Activated CD4-positive, CD25-positive, alpha-beta regulatory T cell treated with anti-CD3 and anti-CD28 coated beads, Interleukin-2, amount 50 U/mL, for 16 hours (primary cell): ENCODE measurements around the gene POMT1.
"Not testable (repeated sequence)": the region's sequence is repeated elsewhere in the genome, so short reads cannot be mapped to it uniquely, and the experiment has no call there.

Experiments used
- DNase-seq: peaks from one replicate; pipeline ENCODE4 v3.0.0-alpha.2; 2020; ENCODE audit warnings: low read depth, low spot score

The POMT1 gene

DNA sequence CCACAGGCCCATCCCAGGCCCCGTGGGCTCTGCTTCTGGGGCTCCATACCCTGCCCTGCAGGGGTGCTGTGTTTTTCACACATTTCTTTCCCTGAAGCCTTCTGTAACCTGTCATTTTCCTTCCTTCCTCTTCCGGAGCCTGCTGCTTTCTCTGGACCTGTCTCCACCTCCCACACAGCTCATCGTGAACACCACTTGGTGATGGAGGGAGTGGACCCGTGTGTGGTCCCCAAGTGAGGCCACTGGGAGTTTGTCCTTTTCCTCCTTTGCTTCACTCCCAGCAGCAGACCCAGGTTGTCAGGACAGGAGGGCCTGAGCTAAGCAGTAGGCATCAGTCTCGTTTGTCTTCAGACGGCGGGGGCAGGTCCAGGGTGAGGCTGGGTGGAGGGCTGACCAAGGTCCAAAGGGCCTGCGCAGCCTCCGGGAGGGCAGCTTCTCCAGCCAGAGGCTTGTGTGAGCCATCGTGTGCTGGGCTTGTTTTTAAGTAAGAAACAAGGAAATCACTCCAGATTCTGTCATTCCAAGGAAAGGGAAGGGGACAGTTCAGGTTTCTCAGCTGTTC, 5.8 kb upstream of the POMT1 start:
- no peak for DNase-seq

DNA sequence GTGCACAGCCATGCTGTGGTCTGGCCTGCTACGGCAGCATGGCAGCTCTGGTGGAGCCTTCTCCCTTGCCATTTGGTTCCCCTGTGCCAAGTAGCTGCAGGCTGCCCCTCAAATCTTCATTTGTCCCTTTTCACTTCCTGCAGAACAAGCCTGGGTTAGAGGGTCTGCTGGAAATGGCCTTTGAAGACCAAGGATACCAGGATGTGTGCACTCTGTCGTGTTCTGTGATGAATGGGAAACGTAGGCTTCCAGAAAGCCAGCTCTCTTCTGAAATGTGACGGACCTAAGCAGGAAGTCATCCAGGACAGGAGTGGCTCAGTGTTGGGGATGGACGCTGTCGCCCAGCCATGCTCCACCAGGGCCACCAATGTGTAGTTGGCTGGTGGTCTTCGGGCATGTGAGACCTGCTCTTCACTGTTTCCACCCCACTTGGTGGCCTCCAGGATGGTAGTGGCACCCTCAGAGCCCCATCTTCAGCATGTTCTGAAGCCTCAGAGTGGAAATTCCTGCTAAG, 3.4 kb upstream of the POMT1 start:
- no peak for DNase-seq

DNA sequence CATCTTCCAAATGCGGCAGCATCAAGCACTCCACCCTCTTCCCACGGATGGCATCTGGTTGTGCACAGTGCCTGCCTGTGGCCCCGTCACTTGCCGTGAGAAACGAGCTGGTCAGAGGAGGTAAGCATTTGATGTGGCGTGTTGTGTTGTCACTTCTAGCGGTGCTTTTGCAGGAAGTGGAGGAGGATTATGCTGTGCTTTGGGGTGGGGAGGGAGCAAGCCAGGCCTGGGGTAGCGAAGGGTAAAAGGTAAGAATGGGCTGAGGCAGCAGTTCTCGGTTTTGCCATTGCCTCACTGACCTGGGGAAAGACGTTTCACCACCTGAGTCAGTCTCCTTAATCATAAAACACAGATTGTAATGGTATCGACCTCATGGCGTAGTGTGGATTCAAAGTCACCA, 2.3 kb upstream of the POMT1 start:
- DNase-seq = peak; percentile 35

DNA sequence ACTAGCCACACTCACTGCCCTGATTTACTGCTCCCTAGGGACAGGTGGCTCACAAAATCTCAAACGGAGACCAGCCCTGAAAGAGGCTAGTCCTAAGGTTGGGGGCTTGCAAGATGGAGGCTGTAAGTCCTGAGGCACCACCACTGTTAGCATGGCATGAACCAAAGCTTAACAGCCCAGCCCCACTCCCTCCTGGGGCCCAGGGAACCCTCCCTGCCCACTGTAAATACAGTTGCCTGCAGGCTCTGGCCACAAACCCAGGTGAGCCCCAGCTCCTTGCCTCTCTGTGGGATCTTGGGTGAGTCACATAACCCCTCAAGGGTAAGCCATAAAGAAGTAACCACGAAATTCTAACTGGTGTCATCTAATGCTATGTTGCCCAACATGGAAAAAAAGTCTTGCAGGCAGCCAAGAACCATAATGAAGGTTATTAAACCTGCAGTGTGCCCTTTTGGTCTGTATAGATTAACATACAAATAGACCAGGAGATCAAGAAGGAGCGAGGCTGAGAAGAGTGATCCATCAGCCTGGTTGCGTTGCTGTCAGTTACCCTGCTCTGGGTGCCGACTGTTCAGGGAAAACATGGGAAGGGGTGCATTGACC, 1.7 kb upstream of the POMT1 start:
- DNase-seq = no peak

DNA sequence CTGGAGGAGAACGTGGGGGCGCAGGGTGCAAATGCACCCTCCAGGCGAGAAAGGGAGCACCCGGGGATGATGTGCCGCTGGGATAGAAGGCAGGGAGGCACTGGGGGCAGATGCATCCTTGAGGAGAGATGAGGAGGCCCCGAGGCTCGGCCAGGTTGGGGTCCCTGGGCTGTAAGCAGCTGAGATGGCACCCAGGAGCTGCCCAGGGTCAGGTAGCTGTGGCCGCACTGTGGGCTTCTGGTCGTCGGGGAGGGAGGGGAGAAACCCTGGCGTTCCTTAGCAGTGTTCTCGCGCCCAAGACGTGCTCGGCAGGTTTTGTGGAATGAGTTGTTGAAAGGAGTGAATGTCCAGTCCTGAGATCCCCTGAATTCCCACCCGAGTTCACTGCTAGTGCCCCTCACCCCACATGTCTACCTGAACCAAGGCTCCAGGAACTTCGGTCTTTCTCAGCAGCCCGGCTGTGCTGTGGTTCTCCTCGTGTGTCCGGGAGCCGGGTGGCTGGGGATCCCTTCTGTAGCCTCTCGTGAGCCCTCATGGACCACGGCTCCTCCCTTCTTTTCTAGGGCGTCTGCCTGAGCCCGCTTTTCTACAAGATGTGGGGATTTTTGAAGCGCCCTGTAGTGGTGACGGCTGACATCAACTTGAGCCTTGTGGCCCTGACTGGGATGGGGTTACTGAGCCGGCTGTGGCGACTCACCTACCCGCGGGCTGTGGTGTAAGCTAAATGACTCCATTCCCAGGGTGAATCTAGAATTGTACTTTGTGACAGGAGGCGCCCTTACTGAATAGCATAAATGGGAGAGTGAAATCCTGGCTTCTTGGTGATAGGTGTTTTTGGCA, 1.1 kb downstream of the POMT1 start:
- peak; percentile 26 for DNase-seq

DNA sequence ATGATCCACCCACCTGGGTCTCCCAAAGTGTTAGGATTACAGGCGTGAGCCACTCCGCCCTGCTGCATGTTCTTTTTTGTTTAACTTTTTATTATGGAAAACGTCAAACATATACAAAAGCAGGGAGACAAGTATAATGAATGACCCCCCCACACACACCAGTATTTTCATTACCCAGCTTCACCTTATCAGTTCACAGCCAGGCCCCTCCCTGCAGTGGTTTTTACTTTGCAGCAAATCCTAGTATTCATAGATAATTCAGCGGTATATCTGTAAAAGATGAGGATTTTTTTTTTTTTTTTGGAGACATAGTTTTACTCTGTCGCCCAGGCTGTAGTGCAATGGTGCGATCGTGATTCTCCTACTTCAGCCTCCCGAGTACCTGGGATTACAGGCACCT, 2.3 kb downstream of the POMT1 start:
- DNase-seq = no peak

DNA sequence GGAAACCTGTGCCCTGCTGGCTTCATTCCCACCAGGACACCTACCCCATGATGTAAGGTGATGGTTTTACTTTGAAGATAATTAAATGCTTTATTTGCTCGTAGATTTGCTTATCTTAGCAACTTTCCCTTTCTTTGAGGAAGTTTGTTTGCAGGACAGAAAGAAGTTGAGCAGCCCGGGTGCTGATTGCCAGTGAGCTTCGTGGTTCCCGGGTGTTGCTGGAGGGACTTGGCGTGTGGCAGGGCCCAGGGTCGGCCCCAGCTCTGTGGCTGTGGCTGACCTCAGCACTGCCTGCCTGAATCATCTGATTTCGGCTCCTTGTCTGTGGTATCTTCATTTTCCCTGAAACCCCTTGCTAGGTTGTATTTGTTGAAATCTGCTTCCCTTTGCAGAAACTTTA, 8.7 kb downstream of the POMT1 start:
- no peak for DNase-seq

DNA sequence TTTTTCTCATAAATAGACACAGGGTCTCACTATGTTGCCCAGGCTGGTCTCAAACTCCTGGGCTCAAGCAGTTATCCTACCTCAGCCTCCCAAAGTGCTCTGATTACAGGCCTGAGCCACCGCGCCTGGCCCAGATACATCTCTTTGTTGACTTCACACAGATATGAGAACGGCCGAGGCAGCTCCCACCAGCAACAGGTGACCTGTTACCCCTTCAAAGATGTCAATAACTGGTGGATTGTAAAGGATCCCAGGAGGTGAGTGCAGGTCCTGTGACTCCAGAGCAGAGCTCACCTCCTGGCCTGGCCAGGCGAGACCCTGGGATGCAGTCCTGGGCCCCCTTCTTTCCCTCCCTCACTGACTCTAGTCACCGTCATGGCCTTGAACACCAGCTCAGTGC, 9.2 kb downstream of the POMT1 start:
- DNase-seq = no peak

DNA sequence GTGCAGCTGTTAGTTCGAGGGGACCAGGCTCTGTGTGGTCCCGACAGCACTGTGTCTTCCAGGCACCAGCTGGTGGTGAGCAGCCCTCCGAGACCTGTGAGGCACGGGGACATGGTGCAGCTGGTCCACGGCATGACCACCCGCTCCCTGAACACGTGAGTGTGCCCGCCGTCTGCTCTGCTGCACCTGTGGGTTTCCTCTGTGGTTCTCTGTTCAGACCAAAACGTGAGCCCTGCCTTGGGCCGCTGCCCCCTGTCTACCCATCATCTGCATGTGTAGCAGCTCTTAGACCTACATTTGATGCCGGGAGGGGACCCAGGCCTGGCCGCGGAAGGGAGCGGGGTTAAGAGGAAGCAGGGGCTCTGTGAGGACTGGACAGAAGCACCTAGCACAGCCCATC, 10.5 kb downstream of the POMT1 start:
- DNase-seq = no peak

DNA sequence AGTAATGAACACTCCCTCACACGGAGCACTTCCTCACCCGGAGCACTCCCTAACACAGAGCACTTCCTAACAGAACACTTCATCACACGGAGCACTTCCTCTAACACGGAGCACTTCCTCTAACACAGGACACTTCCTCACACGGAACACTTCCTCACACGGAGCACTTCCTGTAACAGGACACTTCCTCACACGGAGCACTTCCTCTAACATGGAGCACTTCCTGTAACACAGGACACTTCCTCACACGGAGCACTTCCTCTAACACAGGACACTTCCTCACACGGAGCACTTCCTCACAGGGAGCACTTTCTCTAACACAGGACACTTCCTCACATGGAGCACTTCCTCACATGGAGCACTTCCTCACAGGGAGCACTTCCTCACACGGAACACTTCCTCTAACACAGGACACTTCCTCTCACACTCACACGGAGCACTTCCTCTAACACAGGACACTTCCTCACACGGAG, 12.9 kb downstream of the POMT1 start:
- DNase-seq = not testable (repeated sequence)

DNA sequence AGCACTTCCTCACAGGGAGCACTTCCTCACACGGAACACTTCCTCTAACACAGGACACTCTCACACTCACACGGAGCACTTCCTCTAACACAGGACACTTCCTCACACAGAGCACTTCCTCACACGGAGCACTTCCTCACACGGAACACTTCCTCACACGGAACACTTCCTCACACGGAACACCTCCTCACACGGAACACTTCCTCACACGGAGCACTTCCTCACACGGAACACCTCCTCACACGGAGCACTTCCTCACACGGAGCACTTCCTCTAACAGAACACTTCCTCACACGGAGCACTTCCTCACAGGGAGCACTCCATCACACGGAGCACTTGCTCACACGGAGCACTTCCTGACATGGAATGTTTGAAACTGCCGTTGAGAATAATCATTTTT, 13.4 kb downstream of the POMT1 start:
- DNase-seq = no peak

DNA sequence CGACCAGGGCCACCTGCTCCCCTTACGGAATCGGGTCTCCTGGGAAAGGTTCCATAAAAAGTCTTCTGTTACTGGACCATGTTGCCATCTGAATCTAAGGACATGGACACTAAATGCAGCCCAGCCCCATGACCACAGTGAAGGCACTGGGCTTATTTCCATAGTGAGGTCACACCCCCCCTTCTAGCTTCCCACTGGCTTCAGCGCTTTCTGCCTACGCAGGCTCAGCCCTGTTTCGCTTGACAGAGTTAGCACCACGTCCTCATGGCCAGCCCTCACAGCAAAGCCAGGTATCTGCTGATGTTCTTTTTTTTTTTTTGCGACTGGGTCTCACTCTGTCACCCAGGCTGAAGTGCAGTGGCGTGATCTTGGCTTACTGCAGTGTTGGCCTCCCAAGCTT, 14.2 kb downstream of the POMT1 start:
- DNase-seq = no peak

DNA sequence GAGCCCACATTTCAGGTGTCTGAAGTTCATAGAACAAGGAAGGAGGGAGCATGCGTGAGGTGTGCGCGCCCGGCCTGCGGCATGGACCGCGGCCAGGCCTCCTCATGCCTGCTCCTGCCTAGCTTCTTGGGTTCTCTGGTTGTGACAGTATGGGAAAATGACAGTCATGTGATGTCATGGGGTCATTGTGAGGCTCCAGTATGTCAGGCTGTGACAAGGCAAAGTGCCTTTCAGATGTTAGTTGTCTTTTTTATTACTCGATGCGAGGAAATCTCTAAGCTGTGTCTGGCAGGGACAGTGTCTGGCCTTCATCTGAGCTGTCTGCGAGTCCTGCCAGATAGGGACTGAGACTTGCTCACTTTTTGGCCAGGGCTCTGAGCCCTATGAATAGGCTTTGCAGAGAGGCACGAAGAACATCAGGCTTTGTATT, 15.1 kb downstream of the POMT1 start:
- DNase-seq = no peak

DNA sequence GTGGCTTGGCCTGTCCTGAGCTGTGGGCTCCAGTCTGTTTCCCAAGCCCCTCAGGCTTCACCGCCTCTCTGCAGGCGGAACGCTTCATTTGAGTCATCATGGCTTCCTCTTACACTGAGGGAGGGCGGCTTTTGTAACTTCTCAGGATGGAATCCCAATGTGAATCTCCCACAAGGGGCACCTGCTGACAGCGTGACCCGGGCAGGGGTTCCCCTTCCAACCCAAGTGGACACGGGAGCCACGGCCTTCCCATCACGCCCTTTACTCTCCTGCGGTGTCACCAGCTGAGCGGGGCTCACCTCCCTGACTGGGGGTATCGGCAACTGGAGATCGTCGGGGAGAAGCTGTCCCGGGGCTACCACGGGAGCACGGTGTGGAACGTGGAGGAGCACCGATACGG, 15.8 kb downstream of the POMT1 start:
- no peak for DNase-seq

DNA sequence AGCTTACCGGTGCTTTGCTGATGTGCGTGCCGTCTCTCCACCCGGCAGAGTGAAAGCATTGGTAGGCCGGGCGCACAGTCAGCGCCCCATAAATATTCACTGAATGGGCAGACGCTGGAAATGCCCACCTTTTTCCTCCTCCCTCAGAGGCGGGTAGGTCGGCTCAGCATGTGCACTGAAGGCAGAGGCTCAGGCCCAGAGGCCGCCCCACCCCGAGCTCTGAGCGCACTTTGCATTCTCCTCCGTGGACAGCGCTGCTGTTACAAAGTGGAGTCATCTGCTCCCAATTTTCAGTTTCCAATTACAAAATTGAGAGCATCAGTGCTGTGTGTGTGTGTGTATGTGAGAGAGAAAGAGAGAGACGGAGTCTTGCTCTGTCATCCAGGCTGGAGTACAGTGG, 17.8 kb downstream of the POMT1 start:
- no peak for DNase-seq

DNA sequence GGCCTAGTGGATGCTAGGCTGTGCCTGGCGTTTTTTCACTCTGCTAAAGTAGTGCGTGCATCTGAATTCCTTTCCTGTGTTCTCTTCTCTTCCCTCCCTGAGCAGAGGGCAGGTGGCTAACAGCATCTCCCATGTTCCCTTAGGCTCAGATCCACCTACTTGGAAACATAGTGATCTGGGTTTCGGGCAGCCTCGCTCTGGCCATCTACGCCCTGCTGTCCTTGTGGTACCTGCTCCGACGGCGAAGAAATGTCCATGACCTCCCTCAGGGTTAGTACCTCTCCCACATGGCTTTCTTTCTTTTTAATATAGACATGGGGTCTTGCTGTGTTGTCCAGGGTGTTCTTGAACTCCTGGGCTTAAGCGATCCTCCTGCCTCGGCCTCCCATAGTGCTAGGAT, 18.5 kb downstream of the POMT1 start:
- no peak for DNase-seq

DNA sequence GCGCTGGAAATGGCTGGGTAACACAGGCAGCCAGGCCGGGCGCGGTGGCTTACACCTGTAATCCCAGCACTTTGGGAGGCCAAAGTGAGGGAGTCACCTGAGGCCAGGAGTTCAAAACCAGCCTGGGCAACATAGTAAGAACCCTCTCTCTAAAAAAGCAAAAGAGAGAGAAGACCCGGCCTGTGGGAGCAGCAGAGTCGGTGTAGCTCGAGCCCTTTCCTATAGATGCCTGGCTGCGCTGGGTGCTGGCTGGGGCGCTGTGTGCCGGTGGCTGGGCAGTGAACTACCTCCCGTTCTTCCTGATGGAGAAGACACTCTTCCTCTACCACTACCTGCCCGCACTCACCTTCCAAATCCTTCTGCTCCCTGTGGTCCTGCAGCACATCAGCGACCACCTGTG, 19.1 kb downstream of the POMT1 start:
- no peak for DNase-seq

DNA sequence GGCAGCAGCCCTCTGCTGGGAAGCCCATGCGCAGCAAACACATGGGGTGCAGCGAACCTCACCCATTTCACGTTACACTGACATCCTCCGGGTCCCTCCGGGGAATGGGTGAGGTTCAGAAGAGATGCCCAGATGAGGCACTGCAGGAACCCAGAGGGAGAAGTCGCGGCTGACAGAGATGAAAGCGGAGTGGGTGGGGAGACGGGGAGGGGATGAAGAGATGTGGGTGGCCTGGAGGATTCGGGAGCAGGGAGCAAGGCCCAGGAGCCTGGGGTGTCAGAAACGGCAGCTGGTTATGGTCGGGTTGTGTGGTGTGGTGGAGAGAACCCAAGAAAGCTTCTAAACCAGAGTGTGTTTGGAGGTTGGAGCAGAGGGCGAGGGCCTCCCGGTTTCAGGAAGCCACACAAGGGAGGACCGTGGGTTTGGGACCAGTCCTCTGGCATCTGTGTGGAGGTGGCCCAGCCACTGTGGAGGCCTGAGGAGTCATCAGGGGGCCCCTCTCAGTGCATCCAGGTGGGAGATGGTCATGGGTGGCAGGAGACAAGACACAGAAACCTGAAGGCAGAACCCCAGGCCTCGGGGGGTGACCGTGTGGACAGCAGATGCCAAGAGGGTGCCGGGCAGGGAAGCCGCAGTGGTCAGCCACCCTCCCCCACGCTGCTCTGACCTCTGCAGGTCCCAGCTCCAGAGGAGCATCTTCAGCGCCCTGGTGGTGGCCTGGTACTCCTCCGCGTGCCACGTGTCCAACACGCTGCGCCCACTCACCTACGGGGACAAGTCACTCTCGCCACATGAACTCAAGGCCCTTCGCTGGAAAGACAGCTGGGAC, 19.8 kb downstream of the POMT1 start:
- DNase-seq = no peak

DNA sequence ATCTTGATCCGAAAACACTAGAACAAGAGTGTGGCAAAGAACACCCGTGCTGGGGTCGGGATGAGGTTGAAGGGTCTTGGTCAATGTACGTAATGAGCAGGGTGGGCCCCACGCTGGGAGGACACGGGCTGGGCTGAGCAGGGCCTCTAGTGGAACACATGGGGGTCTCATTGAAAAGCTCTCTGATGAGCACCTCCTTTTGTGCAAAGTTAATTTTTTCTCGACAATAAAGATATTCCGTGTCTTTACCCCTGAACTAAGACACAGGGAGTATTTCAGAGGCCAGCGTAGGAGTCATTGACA, 20.3 kb downstream of the POMT1 start:
- no peak for DNase-seq

DNA sequence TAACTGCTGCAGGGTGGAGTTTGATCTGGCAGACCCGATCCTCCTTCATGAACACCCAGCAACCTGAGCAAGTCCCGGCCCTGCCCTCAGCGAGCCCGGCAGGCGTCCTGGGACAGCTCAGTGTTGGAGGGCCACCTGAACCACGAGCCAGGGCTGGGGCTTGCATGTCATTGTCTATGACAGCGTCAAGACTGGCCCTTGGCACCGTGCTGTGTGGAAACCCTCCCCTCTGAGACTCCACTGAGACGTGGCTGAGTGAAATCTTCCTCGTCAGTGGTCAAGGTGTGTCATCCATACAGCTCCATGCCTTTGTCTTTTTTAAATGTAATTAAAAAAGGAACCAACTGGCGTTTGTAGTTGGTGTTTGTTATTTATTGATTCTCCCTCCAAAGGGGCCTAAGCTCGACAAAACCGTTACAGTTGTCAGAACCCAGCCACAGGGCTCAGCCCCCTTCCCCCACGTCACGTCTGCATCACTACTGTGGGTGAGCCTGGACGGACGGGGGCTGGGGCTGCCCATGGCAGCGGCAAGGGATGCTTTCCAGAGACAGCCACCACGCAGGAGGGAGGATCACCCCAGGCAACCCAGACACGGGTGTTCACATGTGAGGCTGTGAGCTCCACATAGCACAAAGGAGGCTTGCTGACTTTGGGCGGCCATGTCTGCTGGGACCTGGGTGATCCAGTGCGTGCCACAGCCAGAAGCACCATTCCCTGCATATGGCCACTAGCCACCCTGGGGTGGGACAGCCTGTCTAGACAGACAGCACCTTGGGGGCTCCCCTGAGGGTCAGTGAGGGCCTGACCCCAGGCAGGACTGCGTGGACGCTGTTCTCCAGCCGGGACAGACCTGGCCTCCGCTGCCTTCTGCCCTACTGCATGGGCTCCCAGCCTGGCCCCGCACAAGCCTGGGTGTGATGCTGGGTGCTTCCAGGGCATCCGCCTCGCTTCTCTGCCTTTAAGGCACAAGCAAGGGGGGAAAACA, 21.0 kb downstream of the POMT1 start:
- DNase-seq = no peak
